ENCODE data around the gene PRRG2.

PRRG2 gene

GRCh38 chr19:49581007-49581508, at the start of gene PRRG2:
Gene PRRG2 (plus strand): TSS chr19:49581316. CDS start chr19:49583220, 1,904 bp downstream.
- H3K4me3 ChIP-seq (ENCODE audit: low read depth in 1 of 2, low read length in 1 of 2): peak within 1 kb of the TSS; percentile 83 to 89
- H3K9me3 ChIP-seq: no peaks in the 10 kb centered on the region
- H3K27ac ChIP-seq: peak within 1 kb of the TSS; percentile 85
- TF ChIP-seq, protein P1, sequence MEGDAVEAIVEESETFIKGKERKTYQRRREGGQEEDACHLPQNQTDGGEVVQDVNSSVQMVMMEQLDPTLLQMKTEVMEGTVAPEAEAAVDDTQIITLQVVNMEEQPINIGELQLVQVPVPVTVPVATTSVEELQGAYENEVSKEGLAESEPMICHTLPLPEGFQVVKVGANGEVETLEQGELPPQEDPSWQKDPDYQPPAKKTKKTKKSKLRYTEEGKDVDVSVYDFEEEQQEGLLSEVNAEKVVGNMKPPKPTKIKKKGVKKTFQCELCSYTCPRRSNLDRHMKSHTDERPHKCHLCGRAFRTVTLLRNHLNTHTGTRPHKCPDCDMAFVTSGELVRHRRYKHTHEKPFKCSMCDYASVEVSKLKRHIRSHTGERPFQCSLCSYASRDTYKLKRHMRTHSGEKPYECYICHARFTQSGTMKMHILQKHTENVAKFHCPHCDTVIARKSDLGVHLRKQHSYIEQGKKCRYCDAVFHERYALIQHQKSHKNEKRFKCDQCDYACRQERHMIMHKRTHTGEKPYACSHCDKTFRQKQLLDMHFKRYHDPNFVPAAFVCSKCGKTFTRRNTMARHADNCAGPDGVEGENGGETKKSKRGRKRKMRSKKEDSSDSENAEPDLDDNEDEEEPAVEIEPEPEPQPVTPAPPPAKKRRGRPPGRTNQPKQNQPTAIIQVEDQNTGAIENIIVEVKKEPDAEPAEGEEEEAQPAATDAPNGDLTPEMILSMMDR (IDR thresholded peaks at IDR 0.05): no peak
- peaks cover 20 to 21% of the 10 kb centered on the region in 2 experiments for H3K4me1 ChIP-seq (ENCODE audit: control insufficient read depth in 1 of 2, insufficient read depth in 1 of 2, low read depth in 1 of 2, low read length in 1 of 2)
- peaks cover 6% of the 10 kb centered on the region for H3K36me3 ChIP-seq
- no peaks in the 10 kb centered on the region for H3K27me3 ChIP-seq

GRCh38 chr19:49533551-49534488, 47.3 kb upstream of the PRRG2 start:
- H3K4me3 ChIP-seq (ENCODE audit: low read depth in 1 of 2, low read length in 1 of 2): peak overlapping the region; percentile 73 to 76
- H3K27ac ChIP-seq: no peak overlapping the region
- H3K4me1 ChIP-seq (ENCODE audit: control insufficient read depth in 1 of 2, insufficient read depth in 1 of 2, low read depth in 1 of 2, low read length in 1 of 2): peaks cover 13 to 16% of the 10 kb centered on the region in 2 experiments
- peaks cover 78% of the 10 kb centered on the region for H3K36me3 ChIP-seq
- H3K9me3 ChIP-seq: no peaks in the 10 kb centered on the region
- peaks cover 33% of the 10 kb centered on the region for H3K27me3 ChIP-seq
- TF ChIP-seq, protein P1 (IDR thresholded peaks at IDR 0.05): peak; percentile 47

DNA sequence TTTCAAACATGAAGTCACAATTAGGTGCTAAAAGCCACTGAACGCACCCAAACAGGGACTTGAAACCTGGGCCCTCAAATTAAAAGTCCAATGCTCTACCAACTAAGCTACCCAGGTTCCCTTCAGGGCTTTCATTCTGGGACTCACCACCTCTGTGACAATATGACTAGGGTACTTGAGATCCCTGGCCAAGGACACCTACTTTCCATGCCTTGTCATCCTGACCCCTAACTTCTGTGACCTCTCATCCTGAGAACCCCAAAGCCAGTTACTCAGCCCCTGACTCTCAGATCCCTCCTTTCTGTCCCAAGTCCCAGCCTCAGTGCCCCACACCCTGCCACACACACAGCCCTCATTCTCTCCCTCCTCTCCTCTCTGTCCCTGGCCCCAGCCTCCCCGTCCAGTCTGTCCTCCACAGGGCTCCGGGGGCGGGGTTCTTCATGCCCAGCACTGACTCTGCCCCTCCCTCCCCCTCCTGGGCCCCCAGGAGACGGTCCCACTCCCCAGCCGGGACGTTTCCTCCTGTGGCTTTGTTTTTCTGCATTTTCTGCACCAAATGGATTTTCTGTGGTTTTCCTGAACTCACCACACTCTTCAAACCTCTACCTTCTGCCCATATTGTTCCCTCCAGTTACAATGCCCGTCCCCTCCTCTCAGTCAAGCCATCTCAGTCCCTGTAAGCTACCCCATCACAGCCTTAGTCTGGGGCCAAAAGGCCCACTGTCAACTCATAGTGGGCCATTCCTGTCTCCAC, 46.3 kb upstream of the PRRG2 start:
- Histone ChIP-seq H3K36me3 (peaks cover 78% of the 10 kb centered on the region), H3K27ac (no peak overlapping the region), H3K9me3 (no peaks in the 10 kb centered on the region), H3K4me3 (ENCODE audit: low read depth in 1 of 2, low read length in 1 of 2) (peak overlapping the region; percentile 73 to 76), H3K4me1 (ENCODE audit: control insufficient read depth in 1 of 2, insufficient read depth in 1 of 2, low read depth in 1 of 2, low read length in 1 of 2) (peaks cover 13 to 16% of the 10 kb centered on the region in 2 experiments), H3K27me3 (peaks cover 33% of the 10 kb centered on the region)
- TF ChIP-seq, protein P1 (IDR thresholded peaks at IDR 0.05): no peak

DNA sequence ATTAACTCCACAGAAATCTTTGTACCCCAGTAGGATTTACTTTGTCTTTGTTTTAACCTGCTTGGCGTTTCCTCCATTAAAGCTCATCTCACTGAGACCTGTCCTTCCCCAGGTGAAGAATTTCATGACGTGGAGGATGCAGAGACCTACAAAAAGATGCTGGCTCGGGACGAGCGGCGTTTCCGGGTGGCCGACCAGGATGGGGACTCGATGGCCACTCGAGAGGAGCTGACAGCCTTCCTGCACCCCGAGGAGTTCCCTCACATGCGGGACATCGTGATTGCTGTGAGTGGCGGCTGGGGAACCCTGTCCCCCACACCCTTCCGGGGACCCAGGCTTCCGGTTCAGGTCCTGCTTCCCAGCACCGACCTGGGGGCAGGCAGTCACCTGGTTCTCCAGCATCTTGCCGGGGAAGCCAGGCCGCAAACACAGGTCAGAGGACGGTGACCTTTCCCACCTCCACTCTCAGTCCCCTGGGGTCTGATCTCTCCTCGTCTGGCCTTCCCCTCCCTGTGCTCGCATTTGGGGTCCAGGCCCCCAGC, 44.1 kb upstream of the PRRG2 start:
- TF ChIP-seq, protein P1 (IDR thresholded peaks at IDR 0.05): no peak
- H3K4me1 ChIP-seq (ENCODE audit: control insufficient read depth in 1 of 2, insufficient read depth in 1 of 2, low read depth in 1 of 2, low read length in 1 of 2): peaks cover 13 to 16% of the 10 kb centered on the region in 2 experiments
- H3K36me3 ChIP-seq: peaks cover 79% of the 10 kb centered on the region
- peaks cover 33% of the 10 kb centered on the region for H3K27me3 ChIP-seq
- no peak overlapping the region for H3K27ac ChIP-seq
- H3K9me3 ChIP-seq: no peaks in the 10 kb centered on the region
- H3K4me3 ChIP-seq (ENCODE audit: low read depth in 1 of 2, low read length in 1 of 2): no peak overlapping the region

DNA sequence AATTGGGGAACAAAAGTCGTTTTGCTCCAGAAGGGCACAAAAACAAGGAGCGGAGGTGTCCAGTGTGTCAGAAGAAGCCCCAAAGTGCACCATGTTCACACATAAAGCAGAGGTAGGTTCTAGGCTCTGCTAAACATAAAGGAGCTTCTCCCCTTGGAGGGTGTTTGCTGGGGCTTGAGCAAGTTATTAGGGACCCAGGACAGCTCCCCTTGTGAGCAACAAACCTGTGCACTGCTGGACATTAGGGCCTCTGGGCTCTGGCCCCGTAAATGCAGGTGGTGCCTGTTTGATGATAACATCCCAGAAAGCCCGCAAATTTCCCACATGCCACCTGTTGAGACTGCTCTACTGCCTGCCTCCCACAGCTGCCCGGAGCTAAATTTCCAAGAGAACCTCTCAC, 42.5 kb upstream of the PRRG2 start:
- H3K27me3 ChIP-seq: peaks cover 19% of the 10 kb centered on the region
- H3K4me3 ChIP-seq (ENCODE audit: low read depth in 1 of 2, low read length in 1 of 2): no peak overlapping the region
- H3K9me3 ChIP-seq: no peaks in the 10 kb centered on the region
- TF ChIP-seq, protein P1 (IDR thresholded peaks at IDR 0.05): no peak
- H3K4me1 ChIP-seq (ENCODE audit: control insufficient read depth in 1 of 2, insufficient read depth in 1 of 2, low read depth in 1 of 2, low read length in 1 of 2): peaks cover 9% of the 10 kb centered on the region in 2 experiments
- H3K27ac ChIP-seq: no peak overlapping the region
- H3K36me3 ChIP-seq: peaks cover 81% of the 10 kb centered on the region
